Glutamatergic neuron (in vitro differentiated cells): Measurements from ENCODE around the gene ASB1. TPM values are rescaled to one million over a fixed set of nuclear protein-coding genes. Genes with fewer than 3 reads are reported as not detected.

ENCODE experiments used
- DNase-seq: peaks from one replicate; pipeline ENCODE4 v3.0.0; 2022
- H3K27ac Mint-ChIP-seq: one replicate; pipeline ENCODE4 v1.8.0; 2020; ENCODE audit warnings: mild to moderate bottlenecking, mixed read lengths, inconsistent platforms; ENCODE audit not compliant: unreplicated experiment
- H3K27me3 Mint-ChIP-seq: one replicate; pipeline ENCODE4 v1.8.0; 2020; ENCODE audit warnings: mild to moderate bottlenecking, moderate library complexity, mixed read lengths, inconsistent platforms; ENCODE audit not compliant: unreplicated experiment
- H3K36me3 Mint-ChIP-seq: one replicate; pipeline ENCODE4 v1.8.0; 2020; ENCODE audit warnings: mild to moderate bottlenecking, mixed read lengths, inconsistent platforms; ENCODE audit not compliant: unreplicated experiment
- H3K4me1 Mint-ChIP-seq: one replicate; pipeline ENCODE4 v1.8.0; 2020; ENCODE audit warnings: mild to moderate bottlenecking, low read depth, mixed read lengths, inconsistent platforms; ENCODE audit not compliant: unreplicated experiment
- H3K4me3 Mint-ChIP-seq: one replicate; pipeline ENCODE4 v1.8.0; 2020; ENCODE audit warnings: mild to moderate bottlenecking, mixed read lengths, inconsistent platforms; ENCODE audit not compliant: unreplicated experiment
- H3K9me3 Mint-ChIP-seq: one replicate; pipeline ENCODE4 v1.8.0; 2020; ENCODE audit warnings: mild to moderate bottlenecking, moderate library complexity, mixed read lengths, inconsistent platforms; ENCODE audit not compliant: unreplicated experiment
- CTCF ChIP-seq: fragments of 200-600 bp; sonication (generic); IDR thresholded peaks from one replicate; pipeline ENCODE4 v1.5.0; 2021; ENCODE audit not compliant: partially characterized antibody, unreplicated experiment
- total RNA-seq: library from RNA; stranded (reverse); fragmentation: NEBNext Ultra II Directional; extraction: Animal tissue kit (Norgen Biotek cat#: 25700); gene quantifications from one replicate; pipeline ENCODE4 v1.2.1, GENCODE V29; 2021; ENCODE audit not compliant: unreplicated experiment

ASB1 gene
- total RNA-seq, 1 donor from 2014 or later = 36.1 TPM

DNA sequence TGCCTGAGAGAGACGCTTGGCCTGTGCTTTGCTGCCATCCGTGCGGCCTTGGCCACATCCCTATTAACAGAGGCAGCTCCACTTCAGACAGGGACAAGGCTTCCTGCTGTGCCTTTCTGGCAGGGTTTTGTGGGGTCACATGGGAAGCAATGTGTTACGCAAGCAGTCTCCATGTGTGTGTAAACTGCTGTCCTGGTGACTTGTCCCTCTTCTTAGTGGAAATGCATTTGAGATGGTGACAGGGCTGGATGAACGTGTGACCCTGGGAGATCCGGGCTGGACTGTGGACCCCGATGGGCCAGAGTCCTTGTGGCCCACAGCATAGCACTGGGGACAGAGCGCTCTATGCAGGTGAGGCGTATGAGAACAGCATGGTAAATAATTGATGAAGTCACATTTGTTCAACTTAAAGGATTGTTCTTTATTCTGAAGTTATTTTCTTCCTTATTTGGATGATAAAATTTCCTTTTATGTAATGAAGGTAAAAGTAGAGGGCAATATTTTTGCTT, 23.2 kb downstream of the ASB1 start:
- Mint-ChIP-seq H3K4me1 (peaks cover 26% of the 10 kb centered on the region), H3K27ac (peak overlapping the region; percentile 50)

GRCh38 chr2:238450440-238450861, 23.7 kb downstream of the ASB1 start:
- H3K9me3 Mint-ChIP-seq = peaks cover 6% of the 10 kb centered on the region
- H3K27me3 Mint-ChIP-seq = peaks cover 6% of the 10 kb centered on the region
- H3K27ac Mint-ChIP-seq = no peak overlapping the region
- no peak for TF ChIP-seq CTCF
- H3K4me1 Mint-ChIP-seq = peaks cover 23% of the 10 kb centered on the region
- no peak for DNase-seq
- peaks cover 30% of the 10 kb centered on the region for H3K36me3 Mint-ChIP-seq
- H3K4me3 Mint-ChIP-seq = no peak overlapping the region

More for the DNA sequence above, 23.2 kb downstream of the ASB1 start:
- peaks cover 3% of the 10 kb centered on the region for H3K9me3 Mint-ChIP-seq
- TF ChIP-seq CTCF = no peak
- H3K36me3 Mint-ChIP-seq = peaks cover 30% of the 10 kb centered on the region
- DNase-seq = no peak
- no peak overlapping the region for H3K4me3 Mint-ChIP-seq
- H3K27me3 Mint-ChIP-seq = peaks cover 6% of the 10 kb centered on the region

DNA sequence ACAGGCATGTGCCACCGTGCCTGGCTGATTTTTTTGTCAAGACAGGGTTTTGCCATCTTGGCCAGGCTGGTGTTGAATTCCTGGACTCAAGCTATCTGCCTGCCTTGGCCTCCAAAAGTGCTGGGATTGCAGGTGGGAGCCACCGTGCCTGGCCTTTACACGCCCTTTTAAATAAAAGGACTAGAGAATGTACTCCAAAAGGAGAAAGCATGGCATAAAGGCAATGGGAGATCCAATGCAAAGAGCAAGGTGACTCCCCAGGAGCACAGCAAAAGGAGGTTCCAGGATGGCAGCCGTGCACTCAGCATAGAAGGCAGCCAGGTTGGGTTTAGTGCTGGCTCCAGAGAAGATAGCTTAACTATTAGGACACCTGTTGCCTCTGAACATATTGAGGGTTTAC, 27.1 kb downstream of the ASB1 start:
- TF ChIP-seq CTCF = no peak
- H3K9me3 Mint-ChIP-seq = peaks cover 10% of the 10 kb centered on the region
- H3K27ac Mint-ChIP-seq = no peak overlapping the region
- H3K4me3 Mint-ChIP-seq = no peak overlapping the region
- no peak for DNase-seq
- H3K27me3 Mint-ChIP-seq = peaks cover 9% of the 10 kb centered on the region
- peaks cover 5% of the 10 kb centered on the region for H3K4me1 Mint-ChIP-seq
- H3K36me3 Mint-ChIP-seq = peaks cover 31% of the 10 kb centered on the region

DNA sequence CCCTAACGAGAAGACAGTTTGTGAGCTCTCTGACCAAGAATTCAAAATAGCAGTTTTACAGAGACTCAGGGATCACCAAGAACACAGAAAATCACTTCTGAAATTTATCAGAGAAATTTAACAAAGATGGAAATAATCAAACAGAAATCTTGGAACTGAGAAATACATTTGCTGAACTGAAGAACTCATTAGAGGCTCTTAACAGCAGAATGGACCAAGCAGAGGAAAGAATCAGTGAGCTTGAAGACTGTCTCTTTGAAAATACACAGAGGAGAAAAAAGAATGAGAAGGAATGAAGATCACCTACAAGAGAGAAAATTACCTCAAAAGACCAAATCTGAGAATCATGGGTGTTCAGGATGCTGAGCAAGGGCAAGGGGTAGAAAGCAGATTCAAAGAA, 29.7 kb downstream of the ASB1 start:
- no peak for TF ChIP-seq CTCF
- peaks cover 11% of the 10 kb centered on the region for H3K27me3 Mint-ChIP-seq
- H3K4me3 Mint-ChIP-seq = no peak overlapping the region
- no peak overlapping the region for H3K27ac Mint-ChIP-seq
- H3K9me3 Mint-ChIP-seq = peaks cover 10% of the 10 kb centered on the region
- no peaks in the 10 kb centered on the region for H3K4me1 Mint-ChIP-seq
- DNase-seq = no peak
- H3K36me3 Mint-ChIP-seq = peaks cover 27% of the 10 kb centered on the region

DNA sequence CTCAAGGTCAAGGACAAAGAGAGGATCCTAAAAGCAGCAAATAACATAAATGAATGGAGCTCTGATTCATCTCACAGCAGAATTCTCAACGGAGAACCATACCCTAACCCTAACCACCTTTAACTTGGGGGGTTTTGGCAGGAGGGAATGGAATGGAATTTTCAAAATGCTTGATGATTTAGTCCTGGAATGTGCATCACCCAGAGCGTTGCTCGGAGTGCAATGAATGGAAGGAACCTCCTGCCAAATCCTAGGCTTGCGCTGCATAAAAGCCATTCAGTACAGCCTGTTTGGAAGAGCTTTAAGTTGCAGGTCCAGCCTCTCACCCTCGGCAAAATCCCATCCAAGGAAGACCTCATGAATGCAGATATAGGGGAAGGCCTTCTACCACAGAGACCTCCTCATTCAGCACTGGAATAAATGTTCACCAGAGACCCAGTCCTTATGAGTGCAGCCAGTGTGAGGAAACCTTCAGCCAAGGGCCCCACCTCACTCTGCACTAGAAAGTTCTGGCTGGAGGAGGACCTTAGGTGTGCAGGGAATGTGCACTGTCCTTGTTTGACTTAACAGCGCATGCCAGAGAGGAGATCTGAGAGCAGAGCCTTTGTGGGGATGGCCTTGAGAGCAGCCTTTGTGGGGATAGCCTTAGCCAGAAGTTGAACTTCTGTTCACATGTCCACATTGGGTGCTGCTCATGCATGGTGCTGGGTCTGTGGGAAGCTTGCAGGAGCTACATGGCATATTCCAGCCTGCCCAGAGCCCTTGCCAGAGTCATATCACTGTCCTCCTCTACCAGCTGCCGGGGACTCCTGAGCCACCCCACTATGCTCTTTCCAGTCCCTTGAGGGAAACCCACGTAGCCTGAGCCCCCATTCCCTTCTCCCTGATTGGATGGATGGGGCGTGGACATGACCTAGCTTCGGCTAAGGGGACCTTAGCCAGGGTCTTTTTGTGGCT, 30.5 kb downstream of the ASB1 start:
- H3K9me3 Mint-ChIP-seq = peaks cover 10% of the 10 kb centered on the region
- H3K27ac Mint-ChIP-seq = no peak overlapping the region
- no peak for TF ChIP-seq CTCF
- H3K27me3 Mint-ChIP-seq = peaks cover 11% of the 10 kb centered on the region
- DNase-seq = no peak
- H3K4me1 Mint-ChIP-seq = no peaks in the 10 kb centered on the region
- no peak overlapping the region for H3K4me3 Mint-ChIP-seq
- H3K36me3 Mint-ChIP-seq = peaks cover 23% of the 10 kb centered on the region
